Panc1 (cell line): Measurements from ENCODE around the gene COG2. TPM values are rescaled to one million over a fixed set of nuclear protein-coding genes. Genes with fewer than 3 reads are reported as not detected.

Source experiments
- ATAC-seq: fragments of 200-7000 bp; cut with Tn5 transposase; 2 replicates; pipeline ENCODE4 v1.9.1; 2020; ENCODE audit warnings: mild to moderate bottlenecking, moderate library complexity
- BruUV-seq: library from RNA; stranded (reverse); fragments of 400-500 nt; replicated peaks from 2 replicates; lab custom pipeline; 2021; lab: Mats Ljungman, UMichigan
- CTCF ChIA-PET: fragments of 300-600 bp; sonication (Branson Sonifier 250); formaldehyde crosslinking; loops from one replicate; lab custom pipeline; 2022; ENCODE audit warnings: antibody characterized with exemption; lab: Charles Lee
- POLR2A ChIA-PET: fragments of 300-600 bp; sonication (Branson Sonifier 250); formaldehyde crosslinking; loops from one replicate; lab custom pipeline; 2022; ENCODE audit warnings: antibody characterized with exemption; lab: Charles Lee
- DNase-seq: peaks from one replicate; pipeline ENCODE4 v3.0.0-alpha.2; 2010; ENCODE audit warnings: low read depth, low spot score
- H3K27ac ChIP-seq: 2 replicates; pipeline ENCODE4 v1.5.1; 2011; ENCODE audit warnings: mild to moderate bottlenecking, low read length, inconsistent platforms
- H3K27me3 ChIP-seq: fragments of 200-500 bp; sonication (Bioruptor generic); 2 replicates; pipeline ENCODE4 v1.6.0; 2014; ENCODE audit warnings: low read length, inconsistent platforms; ENCODE audit not compliant: control insufficient read depth, insufficient read depth
- H3K36me3 ChIP-seq: fragments of 200-500 bp; sonication (Bioruptor generic); 2 replicates; pipeline ENCODE4 v1.5.1; 2014; ENCODE audit warnings: inconsistent platforms, mild to moderate bottlenecking, low read length, moderate library complexity; ENCODE audit not compliant: control insufficient read depth, insufficient read depth
- H3K4me1 ChIP-seq: 2 replicates; pipeline ENCODE4 v1.5.1; 2011; ENCODE audit warnings: inconsistent platforms, mild to moderate bottlenecking, low read length, moderate library complexity; ENCODE audit not compliant: control insufficient read depth, insufficient read depth
- H3K4me3 ChIP-seq, 2 experiments: 2 replicates each; pipeline ENCODE4 v1.5.1; 2011 to 2012; ENCODE audit warnings: low read depth in 2 of 2, low read length in 2 of 2, mild to moderate bottlenecking in 2 of 2, inconsistent platforms in 1 of 2, moderate library complexity in 1 of 2
- H3K9me3 ChIP-seq: fragments of 200-500 bp; sonication (Bioruptor generic); 2 replicates; pipeline ENCODE4 v1.5.1; 2014; ENCODE audit warnings: low read depth, mild to moderate bottlenecking, inconsistent platforms, low read length, moderate library complexity; ENCODE audit not compliant: control insufficient read depth, insufficient read depth
- CTCF ChIP-seq: fragments of 450-650 bp; IDR thresholded peaks from 2 replicates; pipeline ENCODE4 v1.5.1; 2017; ENCODE audit warnings: mild to moderate bottlenecking
- POLR2AphosphoS5 ChIP-seq: IDR thresholded peaks from 2 replicates; pipeline ENCODE4 v1.6.1; 2012; ENCODE audit warnings: mild to moderate bottlenecking, low read depth, low read length, moderate library complexity
- SIN3A ChIP-seq: IDR thresholded peaks from 2 replicates; pipeline ENCODE4 v1.6.1; 2012; ENCODE audit warnings: low read depth, mild to moderate bottlenecking, low read length, moderate library complexity, borderline replicate concordance; ENCODE audit not compliant: insufficient read depth
- TCF7L2 ChIP-seq: IDR thresholded peaks from 2 replicates; pipeline ENCODE4 v1.6.1; 2011; ENCODE audit warnings: mild to moderate bottlenecking, low read depth, low read length, inconsistent platforms
- in situ Hi-C: cut with HindIII; loops from 2 replicates; pipeline ENCODE4 v1.10.0; 2016; ENCODE audit warnings: low sequenced_read_pairs, low pct_unique_long_range_greater_than_20kb
- intact Hi-C: fragments of 100-400 bp; cut with micrococcal nuclease; formaldehyde crosslinking; loops from one replicate; pipeline ENCODE4 v1.10.0; 2022; ENCODE audit not compliant: unreplicated experiment
- total RNA-seq: library from RNA; stranded (reverse); gene quantifications from one replicate; pipeline ENCODE4 v1.2.1, GENCODE V29; 2021; ENCODE audit not compliant: unreplicated experiment
- TF ChIP-seq, protein P1 (sequence below), 2 experiments: IDR thresholded peaks; 2 replicates each; pipeline ENCODE4 v1.6.1; 2011 to 2012; ENCODE audit warnings: low read depth in 2 of 2, control low read depth in 1 of 2, low read length in 1 of 2, mild to moderate bottlenecking in 1 of 2, moderate library complexity in 1 of 2; ENCODE audit not compliant: insufficient read depth in 1 of 2

COG2 gene
- total RNA-seq, 1 experiment from 2014 or later, result 20.5 TPM

DNA sequence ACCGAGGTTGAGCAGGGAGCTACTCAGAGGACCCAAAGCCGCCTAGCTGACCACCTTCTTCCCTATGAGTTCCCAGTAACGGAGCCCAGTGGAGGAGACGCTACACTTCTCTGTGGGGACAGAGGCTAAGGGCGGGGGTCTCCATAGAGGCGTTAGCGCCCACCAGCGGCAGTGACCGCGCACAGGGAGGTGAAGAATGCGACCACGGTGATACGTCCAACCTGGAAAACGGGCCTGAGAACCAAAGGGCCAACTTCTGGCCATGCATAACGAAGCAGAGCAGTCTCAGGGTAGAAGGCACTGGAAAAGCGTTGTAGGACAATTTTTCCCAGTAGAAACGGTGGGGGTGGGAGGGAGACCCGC, 400 bp upstream of the COG2 start:
- ATAC-seq (no peak; the same call in 1 of the 2 replicates), DNase-seq (no peak)
- in situ Hi-C loops (no loop called here), intact Hi-C loops (no loop called here)
- Histone ChIP-seq H3K4me1 (peaks cover 9% of the 10 kb centered on the region), H3K4me3 (peak overlapping the region; percentile 96 to 99; a peak in 3 of 4 replicates), H3K27me3 (peaks cover 17% of the 10 kb centered on the region), H3K27ac (no peak overlapping the region), H3K9me3 (no peaks in the 10 kb centered on the region), H3K36me3 (peaks cover 9% of the 10 kb centered on the region; the same call in 1 of the 2 replicates)
- TF ChIP-seq SIN3A (no peak), TCF7L2 (no peak), CTCF (no peak), POLR2AphosphoS5 (no peak)
- TF ChIP-seq, protein P1, sequence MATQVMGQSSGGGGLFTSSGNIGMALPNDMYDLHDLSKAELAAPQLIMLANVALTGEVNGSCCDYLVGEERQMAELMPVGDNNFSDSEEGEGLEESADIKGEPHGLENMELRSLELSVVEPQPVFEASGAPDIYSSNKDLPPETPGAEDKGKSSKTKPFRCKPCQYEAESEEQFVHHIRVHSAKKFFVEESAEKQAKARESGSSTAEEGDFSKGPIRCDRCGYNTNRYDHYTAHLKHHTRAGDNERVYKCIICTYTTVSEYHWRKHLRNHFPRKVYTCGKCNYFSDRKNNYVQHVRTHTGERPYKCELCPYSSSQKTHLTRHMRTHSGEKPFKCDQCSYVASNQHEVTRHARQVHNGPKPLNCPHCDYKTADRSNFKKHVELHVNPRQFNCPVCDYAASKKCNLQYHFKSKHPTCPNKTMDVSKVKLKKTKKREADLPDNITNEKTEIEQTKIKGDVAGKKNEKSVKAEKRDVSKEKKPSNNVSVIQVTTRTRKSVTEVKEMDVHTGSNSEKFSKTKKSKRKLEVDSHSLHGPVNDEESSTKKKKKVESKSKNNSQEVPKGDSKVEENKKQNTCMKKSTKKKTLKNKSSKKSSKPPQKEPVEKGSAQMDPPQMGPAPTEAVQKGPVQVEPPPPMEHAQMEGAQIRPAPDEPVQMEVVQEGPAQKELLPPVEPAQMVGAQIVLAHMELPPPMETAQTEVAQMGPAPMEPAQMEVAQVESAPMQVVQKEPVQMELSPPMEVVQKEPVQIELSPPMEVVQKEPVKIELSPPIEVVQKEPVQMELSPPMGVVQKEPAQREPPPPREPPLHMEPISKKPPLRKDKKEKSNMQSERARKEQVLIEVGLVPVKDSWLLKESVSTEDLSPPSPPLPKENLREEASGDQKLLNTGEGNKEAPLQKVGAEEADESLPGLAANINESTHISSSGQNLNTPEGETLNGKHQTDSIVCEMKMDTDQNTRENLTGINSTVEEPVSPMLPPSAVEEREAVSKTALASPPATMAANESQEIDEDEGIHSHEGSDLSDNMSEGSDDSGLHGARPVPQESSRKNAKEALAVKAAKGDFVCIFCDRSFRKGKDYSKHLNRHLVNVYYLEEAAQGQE (IDR thresholded peaks at IDR 0.05; ENCODE audit: insufficient read depth in 1 of 2, low read depth in 2 of 2, low read length in 1 of 2), result no peak
- ChIA-PET CTCF (interaction anchor here (0.6 kb wide), 1 partner anchor 131 kb away, joined by 5 read pairs; no protein-coding TSS in a partner anchor), POLR2A (no interaction called here)
- BruUV-seq, result no TSS peak

- Histone ChIP-seq H3K36me3 (peaks cover 9% of the 10 kb centered on the region; the same call in 1 of the 2 replicates), H3K27me3 (peaks cover 6% of the 10 kb centered on the region), H3K27ac (no peak overlapping the region), H3K9me3 (no peaks in the 10 kb centered on the region), H3K4me1 (peaks cover 9% of the 10 kb centered on the region), H3K4me3 (no peak overlapping the region)
- ChIA-PET CTCF (no interaction called here), POLR2A (no interaction called here)
- no TSS peak for BruUV-seq
- ATAC-seq, result no peak
- no peak for TF ChIP-seq POLR2AphosphoS5
- TF ChIP-seq TCF7L2, result no peak
- TF ChIP-seq CTCF, result no peak
- no peak for TF ChIP-seq SIN3A
- TF ChIP-seq, protein P1 (IDR thresholded peaks at IDR 0.05; ENCODE audit: insufficient read depth in 1 of 2, low read depth in 2 of 2, low read length in 1 of 2), result no peak
- intact Hi-C loops (no loop called here), in situ Hi-C loops (no loop called here)
- no peak for DNase-seq
Observed at GRCh38 chr1:230643908-230644307, 1.6 kb downstream of the COG2 start.
